Esophagus (tissue), 2 donors: ENCODE data around the gene DNAH1. TPM values are rescaled to one million over a fixed set of nuclear protein-coding genes. Genes with fewer than 3 reads are reported as not detected.

Experiments
- H3K27ac ChIP-seq, 2 donors: one replicate each; pipeline ENCODE4 v1.5.1; 2013; ENCODE audit warnings: low read depth in 2 of 2, mild to moderate bottlenecking in 2 of 2, inconsistent platforms in 1 of 2, low read length in 1 of 2, moderate library complexity in 1 of 2
- H3K27me3 ChIP-seq, 2 donors: one replicate each; pipeline ENCODE4 v1.6.1; 2013; ENCODE audit warnings: low read length in 2 of 2, control low read depth in 1 of 2, mild to moderate bottlenecking in 1 of 2; ENCODE audit not compliant: insufficient read depth in 2 of 2, control insufficient read depth in 1 of 2
- H3K36me3 ChIP-seq, 2 donors: one replicate each; pipeline ENCODE4 v1.6.1; 2013; ENCODE audit warnings: low read length in 1 of 2; ENCODE audit not compliant: control insufficient read depth in 2 of 2, insufficient read depth in 2 of 2
- H3K4me1 ChIP-seq, 2 donors: one replicate each; pipeline ENCODE4 v1.6.1; 2013; ENCODE audit warnings: low read length in 1 of 2; ENCODE audit not compliant: control insufficient read depth in 2 of 2, insufficient read depth in 2 of 2
- H3K4me3 ChIP-seq, 2 donors: one replicate each; pipeline ENCODE4 v1.5.1; 2013; ENCODE audit warnings: low read length in 2 of 2, mild to moderate bottlenecking in 2 of 2, low read depth in 1 of 2, moderate library complexity in 1 of 2
- H3K9me3 ChIP-seq, 2 donors: one replicate each; pipeline ENCODE4 v1.6.1; 2013; ENCODE audit warnings: mild to moderate bottlenecking in 2 of 2, low read depth in 1 of 2, low read length in 1 of 2, moderate library complexity in 1 of 2; ENCODE audit not compliant: control insufficient read depth in 2 of 2, insufficient read depth in 1 of 2
- WGBS, 2 donors: extraction: QIAGEN DNeasy Blood & Tissue Kit; methylation state at CpG; one replicate each; pipeline ENCODE4 v1.1.7; 2013; 5-methylcytosine and 5-hydroxymethylcytosine counted together
- polyA plus RNA-seq, 2 donors: library from polyadenylated mRNA; stranded (reverse); fragments of 200-250 nt; gene quantifications; one replicate each; pipeline ENCODE4 v1.2.3, GENCODE V29; 2013
- donor health status: healthy with polysubstance abuse.
- donor health status: Bipolar disorder and iron deficiency.

The DNAH1 gene
- polyA plus RNA-seq, 2 donors, result 2.4 to 4.9 TPM

DNA sequence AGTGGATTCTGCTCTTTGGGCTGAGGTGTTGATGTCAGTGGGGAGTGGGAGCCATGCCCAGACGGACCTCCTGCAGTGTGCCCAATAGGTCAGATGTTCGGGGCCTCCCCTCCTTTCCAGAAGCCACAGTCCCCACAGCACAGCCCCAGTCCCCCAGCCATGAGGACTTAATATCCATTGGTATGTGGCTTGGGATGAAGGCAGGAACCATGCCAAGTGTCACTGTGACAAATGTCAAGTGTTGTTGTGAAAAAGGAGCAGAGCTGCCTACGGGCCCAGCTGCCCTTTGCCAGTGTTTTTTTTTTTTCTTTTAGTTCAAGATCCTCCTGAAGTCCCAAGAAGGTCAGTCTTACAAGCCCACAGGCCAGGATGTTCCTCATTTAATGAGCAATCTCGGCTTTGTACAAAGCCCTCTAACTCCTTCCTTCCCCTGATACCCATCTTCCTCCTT, 116.6 kb downstream of the DNAH1 start:
- Histone ChIP-seq H3K9me3 (no peaks in the 10 kb centered on the region), H3K36me3 (no peaks in the 10 kb centered on the region), H3K4me1 (peaks cover 0 to 10% of the 10 kb centered on the region in 2 donors), H3K27me3 (no peaks in the 10 kb centered on the region), H3K4me3 (no peak overlapping the region), H3K27ac (no peak overlapping the region)
- 71 to 74% methylated on average over 4 of the region's 4 CpGs for WGBS, 2 donors

DNA sequence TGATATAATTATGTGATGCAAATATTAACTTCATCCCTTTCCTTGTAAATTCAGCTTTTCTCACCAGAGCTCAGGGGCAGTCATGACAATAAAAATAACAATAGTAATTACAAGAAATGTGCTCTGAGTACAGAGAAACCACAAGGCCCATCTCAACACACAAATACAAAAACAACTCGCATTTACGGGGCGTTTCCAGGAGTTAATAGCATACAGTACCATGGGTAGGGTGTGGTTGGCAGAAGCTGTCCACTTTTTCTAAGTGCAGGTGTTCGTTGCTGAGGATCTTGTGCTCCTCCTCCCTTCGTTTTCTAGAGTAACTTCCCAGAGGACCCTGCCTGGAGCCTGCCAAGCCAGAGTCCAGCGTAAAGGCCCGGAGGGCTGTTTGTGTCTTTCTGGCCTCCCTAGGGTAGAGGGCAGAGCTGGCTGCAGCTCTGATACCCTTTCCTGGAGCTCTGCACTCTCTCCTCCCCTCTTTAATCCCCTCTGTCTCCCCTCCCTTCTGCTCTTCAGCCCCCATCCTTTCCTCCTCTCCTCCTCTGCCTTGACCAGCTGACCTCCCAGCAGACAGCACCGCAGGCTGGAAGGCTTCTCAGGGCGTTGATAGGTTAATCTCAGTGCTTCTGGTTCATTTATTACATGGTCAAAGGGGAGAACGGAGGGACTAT, 117.3 kb downstream of the DNAH1 start:
- Histone ChIP-seq H3K4me3 (no peak overlapping the region), H3K27ac (peak overlapping the region in 1 of 2 donors; percentile 16), H3K4me1 (peaks cover 0 to 14% of the 10 kb centered on the region in 2 donors), H3K9me3 (no peaks in the 10 kb centered on the region), H3K27me3 (no peaks in the 10 kb centered on the region), H3K36me3 (no peaks in the 10 kb centered on the region)
- WGBS, 2 donors, result 43 to 50% methylated on average over 10 of the region's 10 CpGs

DNA sequence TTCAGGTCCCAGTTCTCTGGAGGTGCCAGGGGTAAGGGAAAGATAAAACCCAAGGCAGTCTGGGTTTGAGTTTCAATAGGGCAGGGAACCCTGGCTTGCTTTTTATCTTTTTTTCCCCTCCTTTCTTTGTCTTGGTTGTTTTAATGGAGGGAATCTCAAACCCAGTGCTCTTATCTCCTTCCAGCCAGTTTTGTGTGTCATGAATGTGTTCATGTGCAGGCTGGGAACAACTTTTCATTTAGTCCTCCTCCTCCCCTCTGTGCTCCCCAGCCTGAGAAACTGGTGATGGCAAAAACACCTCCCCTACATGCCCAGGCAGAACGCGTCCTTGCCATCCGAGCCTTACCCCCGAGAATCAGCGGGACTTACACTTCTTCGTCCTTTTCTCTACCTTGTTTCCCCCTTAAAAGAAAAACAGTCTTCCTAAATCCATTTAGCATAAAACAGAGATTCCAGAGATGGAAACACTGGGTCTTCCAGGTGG, 117.9 kb downstream of the DNAH1 start:
- no peaks in the 10 kb centered on the region for H3K9me3 ChIP-seq
- H3K27ac ChIP-seq, result no peak overlapping the region
- H3K4me1 ChIP-seq, result peaks cover 0 to 13% of the 10 kb centered on the region in 2 donors
- H3K36me3 ChIP-seq, result no peaks in the 10 kb centered on the region
- no peak overlapping the region for H3K4me3 ChIP-seq
- no peaks in the 10 kb centered on the region for H3K27me3 ChIP-seq
- WGBS, 2 donors, result 52 to 57% methylated on average over 6 of the region's 6 CpGs

DNA sequence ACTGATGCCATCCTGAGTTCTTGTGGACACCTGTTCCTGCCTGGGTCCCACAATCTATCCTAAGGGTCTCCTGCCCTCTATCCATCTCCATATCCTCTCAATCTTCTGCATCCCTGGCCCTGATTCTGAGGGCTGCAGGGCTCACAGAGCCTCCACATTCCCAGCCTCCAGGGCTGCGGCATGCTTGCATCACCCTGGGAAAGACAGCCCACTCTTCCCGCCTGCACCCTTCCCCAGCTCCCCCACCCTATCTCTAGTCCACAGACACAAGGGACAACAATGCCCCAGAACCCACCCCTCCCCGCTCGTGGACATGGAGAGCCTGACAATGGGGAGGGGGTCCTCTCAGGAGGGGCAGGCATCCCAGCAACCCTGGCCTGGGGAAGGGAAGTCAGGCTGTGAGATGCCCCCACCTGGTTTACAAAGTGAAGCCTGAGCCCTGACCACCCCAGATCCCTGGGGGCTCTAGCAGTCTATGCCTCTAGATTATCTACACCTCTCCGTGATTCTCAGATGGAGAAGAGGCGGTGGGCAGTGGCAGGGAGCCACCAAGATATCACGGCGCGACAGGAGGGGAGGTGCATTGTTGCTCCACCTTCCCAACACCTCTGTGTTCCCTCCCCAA, 118.5 kb downstream of the DNAH1 start:
- H3K27ac ChIP-seq, result no peak overlapping the region
- no peaks in the 10 kb centered on the region for H3K9me3 ChIP-seq
- H3K36me3 ChIP-seq, result no peaks in the 10 kb centered on the region
- H3K27me3 ChIP-seq, result no peaks in the 10 kb centered on the region
- H3K4me3 ChIP-seq, result no peak overlapping the region
- WGBS, 2 donors, result 88 to 94% methylated on average over 9 of the region's 9 CpGs
- H3K4me1 ChIP-seq, result peaks cover 0 to 13% of the 10 kb centered on the region in 2 donors

DNA sequence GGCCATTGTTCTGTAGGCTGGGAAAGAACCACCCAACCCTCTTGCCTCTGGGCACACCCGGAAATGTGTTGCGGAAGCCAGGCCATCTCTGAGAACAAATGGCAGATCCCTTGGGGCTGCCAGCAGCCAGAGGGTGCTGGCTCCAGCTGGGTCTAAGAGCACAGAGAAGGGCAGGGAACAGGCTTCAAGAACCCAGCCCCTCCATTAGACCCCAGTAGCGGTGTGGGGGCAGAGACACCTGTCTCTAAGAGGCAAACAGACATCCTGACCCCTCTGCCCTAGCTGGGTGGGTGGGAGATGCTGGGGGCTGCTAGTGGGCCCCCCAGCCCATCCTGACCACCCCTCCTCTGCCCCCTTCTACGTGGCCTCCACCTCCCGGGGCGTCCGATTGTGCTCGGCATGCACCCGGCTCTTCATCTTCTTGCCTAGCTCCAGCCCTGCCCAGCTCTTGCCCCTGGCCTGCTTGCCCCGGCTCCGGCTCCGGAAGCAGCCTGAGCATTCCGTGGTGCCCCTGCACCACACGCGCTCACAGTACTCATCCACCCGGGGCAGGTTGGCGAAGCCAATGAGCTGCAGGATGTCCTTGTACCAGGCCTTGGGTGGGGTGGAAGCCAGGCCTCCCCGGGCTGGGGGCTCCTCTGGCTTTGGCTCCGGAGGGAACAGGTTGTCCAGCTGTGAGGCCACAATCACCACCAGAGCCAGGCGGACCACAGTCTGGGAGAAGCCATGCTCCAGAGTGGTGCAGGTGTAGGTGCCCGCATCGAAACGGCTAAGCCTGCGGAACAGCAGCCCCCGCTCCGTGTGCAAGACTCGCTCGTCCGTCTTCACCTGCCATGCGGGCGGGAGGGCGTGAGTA, 119.4 kb downstream of the DNAH1 start:
- Histone ChIP-seq H3K4me3 (no peak overlapping the region), H3K4me1 (peaks cover 0 to 13% of the 10 kb centered on the region in 2 donors), H3K36me3 (no peaks in the 10 kb centered on the region), H3K27ac (no peak overlapping the region), H3K9me3 (no peaks in the 10 kb centered on the region), H3K27me3 (no peaks in the 10 kb centered on the region)
- 90 to 93% methylated on average over 31 to 32 of the region's 32 CpGs for WGBS, 2 donors

DNA sequence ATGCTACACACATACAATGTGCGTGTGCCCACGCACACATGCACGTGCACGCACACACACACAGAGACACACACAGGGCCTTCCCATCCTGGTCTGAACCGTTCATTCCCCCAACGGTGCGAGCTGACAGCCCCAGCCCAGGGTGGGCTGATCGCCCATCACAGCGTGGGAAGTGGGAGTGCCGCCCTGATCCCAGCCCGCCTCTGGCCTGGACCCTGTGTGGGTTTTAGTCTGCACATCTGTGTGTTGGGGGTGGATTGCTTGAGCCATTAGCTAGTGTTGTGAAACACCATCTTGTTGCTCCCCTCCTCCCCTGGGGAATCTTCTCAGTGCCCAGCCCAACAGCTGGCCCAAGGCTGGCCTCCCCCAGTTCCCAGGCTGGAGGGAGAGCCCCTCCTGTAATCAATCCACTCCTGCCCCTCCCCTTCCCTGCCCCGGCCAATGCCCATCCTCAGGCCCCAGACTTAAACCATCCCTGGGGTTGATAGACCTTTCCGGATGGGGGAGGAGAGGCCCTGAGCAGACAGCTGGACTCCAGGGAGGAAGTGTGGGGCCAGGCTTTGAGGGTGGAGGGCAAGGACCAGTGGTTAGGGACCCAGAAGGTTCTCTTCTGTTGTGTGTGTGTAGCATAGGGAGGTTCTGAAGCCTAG, 120.5 kb downstream of the DNAH1 start:
- no peaks in the 10 kb centered on the region for H3K27me3 ChIP-seq
- no peaks in the 10 kb centered on the region for H3K36me3 ChIP-seq
- 85 to 86% methylated on average over 13 of the region's 13 CpGs for WGBS, 2 donors
- no peaks in the 10 kb centered on the region for H3K9me3 ChIP-seq
- no peak overlapping the region for H3K4me3 ChIP-seq
- no peak overlapping the region for H3K27ac ChIP-seq
- H3K4me1 ChIP-seq, result peaks cover 0 to 13% of the 10 kb centered on the region in 2 donors

DNA sequence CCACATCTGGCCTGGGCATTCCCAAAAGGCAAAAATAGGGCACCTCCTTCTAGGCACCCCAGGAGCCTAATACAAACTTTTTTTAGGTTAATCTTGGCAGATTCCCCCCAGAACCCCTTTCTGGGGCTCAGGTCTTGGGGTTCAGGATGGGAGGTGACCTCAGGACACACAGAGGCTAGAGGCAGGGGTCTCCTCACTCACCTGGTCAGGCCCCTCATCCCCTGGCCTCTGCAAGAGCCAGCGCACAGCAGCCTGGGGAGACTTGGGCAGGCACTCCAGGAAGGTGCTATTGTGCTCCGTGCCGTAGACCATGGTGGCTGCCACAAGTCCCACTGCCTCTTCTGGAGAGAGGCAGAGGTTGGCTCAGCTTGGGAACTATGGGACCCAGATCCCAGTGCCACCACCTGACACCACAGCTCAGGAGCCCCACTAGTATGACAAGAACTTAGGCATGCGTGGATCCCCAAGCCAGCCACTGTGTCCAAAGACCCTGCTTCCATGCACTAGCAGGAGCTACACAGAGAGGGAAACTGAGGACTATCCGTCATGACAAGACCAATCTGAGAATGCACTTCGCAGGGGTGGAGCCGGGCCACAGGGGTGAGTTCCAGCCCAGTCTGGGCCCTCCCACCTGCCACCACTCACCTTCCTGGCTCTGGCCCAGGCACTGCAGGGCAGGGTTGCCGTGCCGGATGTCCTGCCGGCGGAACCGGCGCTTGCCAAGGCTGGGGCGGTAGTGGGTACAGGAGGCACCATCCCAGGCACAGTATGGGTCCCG, 121.4 kb downstream of the DNAH1 start:
- Histone ChIP-seq H3K27me3 (no peaks in the 10 kb centered on the region), H3K36me3 (no peaks in the 10 kb centered on the region), H3K4me3 (no peak overlapping the region), H3K9me3 (no peaks in the 10 kb centered on the region), H3K27ac (peak overlapping the region in 1 of 2 donors; percentile 4), H3K4me1 (peaks cover 0 to 13% of the 10 kb centered on the region in 2 donors)
- 61 to 74% methylated on average over 15 of the region's 15 CpGs for WGBS, 2 donors

DNA sequence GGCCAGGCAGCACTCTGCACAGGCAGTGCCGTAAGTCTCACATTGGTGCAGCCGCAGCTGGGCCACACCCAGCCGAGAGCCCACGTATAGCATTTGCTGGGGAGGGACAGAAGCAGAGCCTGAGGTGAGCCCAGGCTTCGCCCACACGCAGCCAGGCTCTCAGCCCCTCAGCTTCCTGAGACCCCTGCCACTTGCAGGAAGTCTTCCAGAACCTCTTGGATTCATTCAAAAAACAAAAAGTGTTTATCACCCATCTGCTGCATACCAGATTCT, 121.9 kb downstream of the DNAH1 start:
- no peak overlapping the region for H3K27ac ChIP-seq
- WGBS, 2 donors, result 51 to 59% methylated on average over 6 of the region's 6 CpGs

More for the DNA sequence above, 121.9 kb downstream of the DNAH1 start:
- no peaks in the 10 kb centered on the region for H3K27me3 ChIP-seq
- H3K4me1 ChIP-seq, result peaks cover 0 to 13% of the 10 kb centered on the region in 2 donors
- no peak overlapping the region for H3K4me3 ChIP-seq
- no peaks in the 10 kb centered on the region for H3K9me3 ChIP-seq
- H3K36me3 ChIP-seq, result no peaks in the 10 kb centered on the region
